GM18502 (cell line): ENCODE measurements around the gene AUNIP.
"Not testable (repeated sequence)": the region's sequence is repeated elsewhere in the genome, so short reads cannot be mapped to it uniquely, and the experiment has no call there.

ENCODE experiments used
- ATAC-seq: cut with Tn5 transposase; IDR thresholded peaks from one replicate; pipeline ENCODE4 v1.9.1; 2021; ENCODE audit warnings: mild to moderate bottlenecking; ENCODE audit not compliant: unreplicated experiment, poor library complexity

AUNIP gene

GRCh38 chr1:25867210-25867991, 8.1 kb upstream of the AUNIP start:
- ATAC-seq, result no peak

GRCh38 chr1:25866288-25866687, 7.0 kb upstream of the AUNIP start:
- ATAC-seq, result no peak

GRCh38 chr1:25864434-25864833, 5.2 kb upstream of the AUNIP start:
- no peak for ATAC-seq

- ATAC-seq, result no peak
Observed at GRCh38 chr1:25863486-25864262, 4.4 kb upstream of the AUNIP start.

DNA sequence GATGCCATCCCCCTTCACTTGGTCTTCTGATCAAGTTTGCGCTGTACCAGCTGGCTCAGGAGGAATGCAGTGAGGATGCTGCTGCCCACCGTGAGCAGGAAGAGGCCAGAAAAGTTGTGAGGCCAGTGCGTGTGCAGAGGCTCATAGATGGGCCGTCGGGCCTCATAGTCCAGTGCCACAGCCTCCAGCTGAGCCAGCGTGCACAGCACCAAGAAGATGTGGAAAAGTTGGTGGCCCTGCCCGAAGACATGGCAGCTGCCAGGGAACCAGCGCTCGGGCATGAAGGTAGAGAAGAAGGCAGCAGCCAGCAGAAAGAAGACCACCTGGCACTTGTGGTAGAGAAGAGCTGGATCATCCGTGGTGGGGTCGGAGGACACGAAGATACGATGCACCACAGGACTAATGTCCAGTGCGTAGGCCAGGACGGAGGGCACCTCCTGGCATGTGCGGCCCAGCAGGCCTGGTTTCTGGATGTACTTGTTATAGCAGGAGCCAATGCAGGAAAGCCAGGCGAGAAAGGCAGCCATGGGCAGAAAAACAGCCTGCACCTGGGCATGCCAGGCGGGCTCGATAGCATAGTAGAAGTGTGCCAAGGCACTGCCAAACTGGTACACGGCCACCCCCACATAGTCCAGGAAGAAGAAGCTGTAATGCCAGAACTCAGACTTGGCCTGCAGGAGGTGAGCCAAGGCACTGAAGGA, 3.7 kb upstream of the AUNIP start:
- no peak for ATAC-seq

DNA sequence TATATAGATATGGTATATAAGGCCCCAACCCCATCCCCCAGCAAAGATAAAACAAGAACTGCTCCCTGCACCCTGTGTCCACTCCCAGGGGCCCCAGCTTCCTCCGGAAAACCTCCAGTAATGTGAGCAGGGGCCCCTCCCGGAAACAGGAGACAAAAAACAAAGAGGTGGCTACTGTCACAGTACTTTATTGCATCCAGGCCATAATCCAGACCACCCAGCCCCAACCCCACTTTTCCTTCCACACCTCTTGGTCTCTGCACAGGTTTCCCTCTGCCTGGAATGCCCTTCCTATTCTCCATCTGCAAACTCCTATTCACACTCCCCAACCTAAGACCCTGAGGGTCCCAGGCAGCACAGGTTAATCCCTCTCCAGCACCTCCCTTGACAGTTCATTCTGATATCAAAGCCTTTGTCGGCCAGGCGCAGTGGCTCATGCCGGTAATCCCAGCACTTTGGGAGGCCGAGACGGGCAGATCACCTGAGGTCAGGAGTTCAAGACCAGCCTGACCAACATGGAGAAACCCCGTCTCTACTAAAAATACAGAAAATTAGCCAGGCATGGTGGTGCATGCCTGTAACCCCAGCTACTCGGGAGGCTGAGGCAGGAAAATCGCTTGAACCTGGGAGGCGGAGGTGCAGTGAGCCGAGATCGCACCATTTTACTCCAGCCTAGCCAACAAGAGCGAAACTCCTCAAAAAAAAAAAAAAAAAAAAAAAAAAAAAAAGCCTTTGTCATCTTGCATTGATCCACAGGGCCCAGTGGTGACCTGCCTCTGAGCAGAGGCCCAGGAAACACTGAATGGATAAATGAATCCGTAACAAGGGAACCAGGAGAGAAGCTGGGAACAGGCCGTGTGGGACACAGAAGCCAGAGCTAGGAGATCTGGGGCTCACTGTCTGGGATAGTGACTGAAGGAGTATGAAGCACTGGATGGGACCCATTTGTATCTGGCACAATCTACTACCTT, 2.3 kb upstream of the AUNIP start:
- ATAC-seq, result no peak

DNA sequence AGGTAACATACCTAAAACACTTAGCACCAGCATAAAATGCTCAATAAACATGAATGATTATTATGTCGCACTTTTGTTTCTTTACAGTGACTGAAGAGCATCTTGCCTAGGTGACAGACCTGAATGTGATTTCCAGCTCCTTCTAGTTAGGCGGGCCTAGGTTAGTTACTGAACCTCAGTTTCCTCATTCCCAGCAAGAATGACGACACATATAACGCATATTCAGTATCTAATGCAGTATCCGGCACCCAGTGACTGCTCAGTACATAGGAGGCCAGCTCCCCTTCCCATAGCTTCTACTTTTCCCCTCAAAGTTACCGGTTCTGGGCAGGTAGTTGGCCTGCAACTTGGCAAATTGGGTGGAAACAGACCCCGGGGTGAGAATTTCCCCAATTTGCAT, 763 bp downstream of the AUNIP start:
- no peak for ATAC-seq

DNA sequence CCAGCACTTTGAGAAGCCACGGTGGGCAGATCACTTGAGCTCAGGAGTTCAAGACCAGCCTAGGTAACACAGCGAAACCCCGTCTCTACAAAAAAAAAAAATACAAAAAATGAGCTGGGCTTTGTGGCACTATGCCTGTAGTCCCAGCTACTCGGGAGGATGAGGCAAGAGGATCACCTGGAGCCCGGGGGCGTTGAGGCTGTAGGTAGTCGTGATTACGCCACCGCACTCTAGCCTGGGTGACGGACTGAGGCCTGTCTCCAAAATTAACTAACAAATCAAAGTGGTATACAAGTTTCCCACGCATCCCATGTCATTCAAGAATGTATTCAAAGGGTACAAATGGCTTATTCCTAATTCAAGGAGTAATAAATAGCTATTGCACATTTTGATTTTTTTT, 2.4 kb downstream of the AUNIP start:
- no peak for ATAC-seq

DNA sequence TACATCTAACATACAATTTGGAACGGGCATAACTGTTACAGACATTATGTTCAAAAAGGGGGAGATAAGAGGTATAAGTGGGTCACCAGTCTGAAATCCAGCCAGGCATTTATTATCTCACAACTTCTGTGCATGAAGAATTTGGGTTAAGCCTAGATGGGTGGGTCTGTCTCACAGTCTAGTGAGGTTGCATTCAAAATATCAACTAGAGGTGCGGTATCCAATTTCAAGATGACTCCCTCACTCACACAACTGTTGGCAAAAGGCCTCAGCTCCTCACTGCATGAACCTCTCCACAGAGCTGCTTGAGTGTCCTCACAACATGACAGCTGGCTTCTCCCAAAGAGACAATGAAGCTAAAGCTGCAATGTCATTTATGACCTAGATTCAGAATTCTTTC, 4.7 kb downstream of the AUNIP start:
- no peak for ATAC-seq

DNA sequence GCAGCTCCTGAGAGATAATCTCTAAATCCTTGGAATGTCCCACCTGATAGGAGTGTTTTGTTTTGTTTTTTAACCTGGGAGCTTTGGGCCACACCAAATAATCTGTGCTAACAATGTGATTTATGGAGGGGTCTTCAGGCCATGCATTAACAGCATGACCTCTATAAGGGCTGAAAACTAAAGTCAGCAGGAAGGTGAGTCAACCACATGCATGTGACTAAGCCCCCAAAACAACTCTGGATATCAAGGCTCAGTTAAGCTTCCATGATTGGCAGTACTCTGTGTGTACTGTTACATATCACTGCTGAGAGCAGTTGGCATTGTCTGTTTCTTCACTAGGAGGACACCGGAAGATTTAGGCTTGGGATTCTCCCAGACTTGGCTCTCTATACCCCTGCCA, 10.7 kb downstream of the AUNIP start:
- no peak for ATAC-seq

DNA sequence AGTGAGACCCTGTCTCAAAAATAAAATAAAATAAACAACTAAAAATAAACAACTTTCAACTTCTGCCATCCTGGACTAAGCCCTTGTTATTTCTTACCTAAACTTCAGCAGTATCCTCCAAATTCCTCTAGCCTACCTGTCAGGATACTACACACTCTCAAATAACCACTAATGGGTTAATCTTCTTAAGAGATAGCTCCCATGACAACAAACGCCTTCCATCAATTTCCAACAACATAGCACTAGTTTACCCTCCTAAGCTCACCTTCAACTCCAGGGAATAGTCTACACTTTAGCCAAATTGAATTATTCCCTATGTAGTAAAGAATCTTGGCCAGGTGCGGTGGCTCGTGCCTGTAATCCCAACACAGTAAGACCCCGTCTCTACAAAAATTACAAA, 11.3 kb downstream of the AUNIP start:
- no peak for ATAC-seq

DNA sequence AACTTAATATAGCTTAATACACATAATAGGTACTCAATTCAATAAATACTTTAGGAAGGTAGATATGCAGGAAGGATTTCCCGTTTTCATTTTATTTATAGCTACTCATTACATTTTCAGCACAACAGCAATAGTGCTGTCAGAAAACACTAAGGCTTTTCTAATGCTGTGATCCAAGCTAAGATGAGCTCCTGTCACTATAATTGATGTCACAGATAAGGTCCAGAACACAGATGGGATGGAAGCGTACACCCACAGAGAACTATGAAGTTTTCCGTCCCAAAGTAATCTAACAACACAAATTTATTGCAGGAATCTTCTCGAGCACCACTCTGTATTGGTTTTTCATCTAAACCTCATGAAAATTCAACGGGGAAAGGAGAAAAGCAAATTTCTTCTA, 13.6 kb downstream of the AUNIP start:
- ATAC-seq, result no peak

DNA sequence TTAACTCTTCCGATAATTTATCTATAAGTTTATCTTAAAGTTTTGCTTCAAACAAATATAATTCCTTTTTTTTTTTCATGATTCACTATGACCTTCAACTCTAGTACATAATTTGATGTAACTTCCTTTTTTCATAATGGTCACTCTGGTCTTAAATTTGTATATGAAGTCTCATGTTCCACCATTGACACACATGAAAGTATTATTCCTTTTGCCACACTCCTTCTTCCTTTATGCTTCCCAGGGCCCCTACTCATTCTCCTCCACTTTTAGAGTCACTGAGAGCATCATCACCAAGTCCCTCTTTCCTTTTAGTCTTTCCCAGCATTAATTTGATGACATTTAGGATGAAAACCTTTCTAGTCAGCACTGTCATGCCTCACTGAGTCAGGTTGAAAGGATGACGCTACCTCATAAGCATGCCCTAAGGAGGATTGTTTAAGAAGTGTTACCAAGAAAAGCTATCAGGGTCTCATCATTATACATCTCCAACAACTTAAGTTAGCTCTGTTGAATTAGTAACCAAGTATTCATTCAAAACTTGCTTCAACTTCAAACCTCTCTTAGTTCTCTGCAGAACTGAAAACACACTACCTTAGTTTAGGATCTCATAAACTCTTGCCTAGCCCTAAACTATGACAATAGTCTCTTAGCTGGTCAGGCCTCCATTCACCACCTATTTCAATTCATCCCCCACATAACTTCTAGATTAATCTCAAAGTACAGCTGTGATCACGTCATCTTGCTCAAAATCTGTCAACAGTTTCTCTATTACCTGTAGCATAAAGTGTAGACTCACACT, 14.5 kb downstream of the AUNIP start:
- ATAC-seq, result no peak

GRCh38 chr1:25843483-25843882, 15.8 kb downstream of the AUNIP start:
- no peak for ATAC-seq

DNA sequence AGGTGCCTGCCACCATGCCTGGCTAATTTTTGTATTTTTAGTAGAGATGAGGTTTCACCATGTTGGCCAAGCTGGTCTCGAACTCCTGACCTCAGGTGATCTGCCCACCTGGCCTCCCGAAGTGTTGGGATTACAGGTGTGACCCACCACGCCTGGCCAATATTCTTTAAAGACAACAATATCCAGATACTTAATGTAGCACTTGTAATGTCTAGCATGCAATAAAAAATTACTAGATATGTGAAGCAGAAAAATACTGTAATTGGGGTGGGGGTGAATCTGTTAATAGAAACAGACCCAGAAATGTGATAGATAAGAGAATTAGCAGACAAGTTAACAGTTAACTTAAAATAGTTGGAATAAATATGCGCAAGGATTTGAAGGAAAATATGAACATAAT, 19.4 kb downstream of the AUNIP start:
- ATAC-seq, result not testable (repeated sequence)

GRCh38 chr1:25837262-25837875, 21.9 kb downstream of the AUNIP start:
- no peak for ATAC-seq

DNA sequence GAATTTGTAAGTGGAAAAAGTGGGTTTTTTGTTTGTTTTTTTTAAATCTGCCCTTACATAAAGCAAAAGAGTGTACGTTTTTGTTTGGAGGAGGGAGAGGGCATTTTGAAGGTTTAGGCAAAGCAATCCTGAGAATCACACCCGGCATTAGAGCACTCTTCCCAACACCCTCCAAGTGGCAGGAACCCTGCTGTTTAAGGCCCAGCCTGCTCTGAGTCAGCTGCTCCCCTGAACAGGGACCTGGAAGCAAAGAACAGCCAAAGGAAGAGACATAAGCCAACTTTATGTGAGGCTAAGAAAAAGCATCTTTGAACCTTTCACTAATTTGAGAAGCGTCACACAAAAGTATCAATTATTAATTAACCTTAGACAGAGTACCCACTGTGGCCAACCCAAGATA, 22.6 kb downstream of the AUNIP start:
- no peak for ATAC-seq

DNA sequence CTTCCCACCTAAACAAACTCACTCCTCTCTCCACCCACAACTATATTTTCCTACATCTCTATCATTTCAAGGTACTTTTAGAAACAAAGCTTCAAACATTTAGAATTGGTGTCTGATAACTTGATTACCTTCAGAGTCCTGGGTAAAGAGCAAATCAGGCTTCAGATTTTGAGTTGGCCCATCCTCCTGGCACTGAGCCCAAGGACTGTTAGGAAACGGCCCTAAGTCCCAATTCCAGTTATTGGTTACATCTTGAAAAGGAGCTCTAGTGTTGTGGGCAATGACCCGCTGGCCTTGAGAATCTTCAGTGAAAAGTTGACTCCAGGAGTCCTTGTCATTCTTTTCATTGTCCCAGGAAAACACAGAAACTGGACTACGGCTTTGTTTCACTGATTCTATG, 24.4 kb downstream of the AUNIP start:
- ATAC-seq, result no peak

DNA sequence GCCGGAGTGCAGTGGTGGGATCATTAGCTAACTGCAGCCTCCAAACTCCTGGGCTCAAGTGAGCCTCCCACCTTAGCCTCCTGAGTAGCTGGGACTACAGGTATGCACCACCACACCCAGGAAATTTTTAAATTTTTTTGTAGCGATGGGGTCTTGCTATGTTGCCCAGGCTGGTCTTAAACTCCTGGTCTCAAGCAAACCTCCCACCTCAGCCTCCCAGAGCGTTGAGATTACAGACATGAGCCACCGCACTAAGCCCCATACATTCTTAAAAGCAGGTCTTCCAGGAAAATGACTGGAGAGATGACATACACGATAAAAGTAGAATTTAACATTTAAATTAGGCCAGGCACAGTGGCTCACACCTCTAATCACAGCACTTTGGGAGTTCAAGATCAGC, 26.1 kb downstream of the AUNIP start:
- no peak for ATAC-seq
